ENCODE results near the gene ENO1.
A peak's percentile ranks its signal among the peaks of the same experiment; 100 is the strongest.
"Not testable (repeated sequence)": the region's sequence is repeated elsewhere in the genome, so short reads cannot be mapped to it uniquely, and the experiment has no call there.

Gene ENO1

GRCh38 chr1:8845104-8846097 lies 33.1 kb downstream of the ENO1 start:
- DNase-seq (ENCODE audit: low spot score), result no peak

- no peak for DNase-seq (ENCODE audit: low spot score)
Measured at GRCh38 chr1:8844501-8845006, 33.9 kb downstream of the ENO1 start.

GRCh38 chr1:8841395-8841794 lies 37.1 kb downstream of the ENO1 start:
- DNase-seq (ENCODE audit: low spot score), result no peak

- no peak for DNase-seq (ENCODE audit: low spot score)
Measured at GRCh38 chr1:8839990-8840389, 38.5 kb downstream of the ENO1 start.

- DNase-seq (ENCODE audit: low spot score), result peak; percentile 49
Measured at GRCh38 chr1:8835941-8836643, 42.4 kb downstream of the ENO1 start.

- DNase-seq (ENCODE audit: low spot score), result no peak
Measured at GRCh38 chr1:8831340-8831739, 47.1 kb downstream of the ENO1 start.

- not testable (repeated sequence) for DNase-seq (ENCODE audit: low spot score)
Measured at GRCh38 chr1:8830732-8831131, 47.8 kb downstream of the ENO1 start.

GRCh38 chr1:8825985-8826481 lies 52.5 kb downstream of the ENO1 start:
- peak; percentile 91 for DNase-seq (ENCODE audit: low spot score)

- no peak for DNase-seq (ENCODE audit: low spot score)
Measured at GRCh38 chr1:8823295-8823664, 55.2 kb downstream of the ENO1 start.

- DNase-seq (ENCODE audit: low spot score), result peak; percentile 88
Measured at GRCh38 chr1:8822373-8823294, 55.9 kb downstream of the ENO1 start.

- DNase-seq (ENCODE audit: low spot score), result no peak
Measured at GRCh38 chr1:8821084-8821483, 57.4 kb downstream of the ENO1 start.

- DNase-seq (ENCODE audit: low spot score), result not testable (repeated sequence)
Measured at GRCh38 chr1:8818789-8819188, 59.7 kb downstream of the ENO1 start.

GRCh38 chr1:8818325-8818775 lies 60.1 kb downstream of the ENO1 start:
- peak; percentile 24 for DNase-seq (ENCODE audit: low spot score)

GRCh38 chr1:8817412-8818324 lies 60.8 kb downstream of the ENO1 start, which contains the start of gene RERE:
Gene RERE (minus strand): TSS chr1:8817640.
- peak; percentile 99 for DNase-seq (ENCODE audit: low spot score)

- DNase-seq (ENCODE audit: low spot score), result no peak
Measured at GRCh38 chr1:8816831-8817411, 61.6 kb downstream of the ENO1 start.

GRCh38 chr1:8816264-8816663 lies 62.2 kb downstream of the ENO1 start:
- DNase-seq (ENCODE audit: low spot score), result peak; percentile 17

- no peak for DNase-seq (ENCODE audit: low spot score)
Measured at GRCh38 chr1:8815582-8816151, 62.8 kb downstream of the ENO1 start.

- DNase-seq (ENCODE audit: low spot score), result no peak
Measured at GRCh38 chr1:8814865-8815264, 63.6 kb downstream of the ENO1 start.

- no peak for DNase-seq (ENCODE audit: low spot score)
Measured at GRCh38 chr1:8813991-8814390, 64.5 kb downstream of the ENO1 start.

Measured in AG08395 (cell line).